ENCODE measurements around the gene SMAD1.
"Not testable (repeated sequence)": the region's sequence is repeated elsewhere in the genome, so short reads cannot be mapped to it uniquely, and the experiment has no call there.

The SMAD1 gene

GRCh38 chr4:145563293-145563985, 81.8 kb downstream of the SMAD1 start:
- no peak for DNase-seq (ENCODE audit: low read depth, low spot score)

GRCh38 chr4:145564540-145564939, 82.9 kb downstream of the SMAD1 start:
- DNase-seq (ENCODE audit: low read depth, low spot score): no peak

GRCh38 chr4:145565328-145565727, 83.7 kb downstream of the SMAD1 start:
- DNase-seq (ENCODE audit: low read depth, low spot score): no peak

GRCh38 chr4:145566086-145566708, 84.5 kb downstream of the SMAD1 start:
- DNase-seq (ENCODE audit: low read depth, low spot score): no peak

- no peak for DNase-seq (ENCODE audit: low read depth, low spot score)
These were observed 85.1 kb downstream of the SMAD1 start for GRCh38 chr4:145566768-145567167.

GRCh38 chr4:145567516-145567915, 85.9 kb downstream of the SMAD1 start:
- no peak for DNase-seq (ENCODE audit: low read depth, low spot score)

- DNase-seq (ENCODE audit: low read depth, low spot score): not testable (repeated sequence)
These were observed 92.9 kb downstream of the SMAD1 start for GRCh38 chr4:145574546-145574945.

GRCh38 chr4:145580906-145581305, 99.3 kb downstream of the SMAD1 start:
- DNase-seq (ENCODE audit: low read depth, low spot score): no peak

- DNase-seq (ENCODE audit: low read depth, low spot score): no peak
These were observed 101.8 kb downstream of the SMAD1 start for GRCh38 chr4:145583191-145584055.

- no peak for DNase-seq (ENCODE audit: low read depth, low spot score)
These were observed 105.6 kb downstream of the SMAD1 start for GRCh38 chr4:145587088-145587754.

GRCh38 chr4:145589381-145589780, 107.7 kb downstream of the SMAD1 start:
- DNase-seq (ENCODE audit: low read depth, low spot score): not testable (repeated sequence)

- DNase-seq (ENCODE audit: low read depth, low spot score): no peak
These were observed 108.5 kb downstream of the SMAD1 start for GRCh38 chr4:145589916-145590702.

GRCh38 chr4:145602129-145602760, 120.6 kb downstream of the SMAD1 start:
- DNase-seq (ENCODE audit: low read depth, low spot score): no peak

- DNase-seq (ENCODE audit: low read depth, low spot score): no peak
These were observed 124.3 kb downstream of the SMAD1 start for GRCh38 chr4:145605941-145606340.

Data from iPS DF 19.7 (cell line).